ENCODE results near the gene RUSF1.

RUSF1 gene

DNA sequence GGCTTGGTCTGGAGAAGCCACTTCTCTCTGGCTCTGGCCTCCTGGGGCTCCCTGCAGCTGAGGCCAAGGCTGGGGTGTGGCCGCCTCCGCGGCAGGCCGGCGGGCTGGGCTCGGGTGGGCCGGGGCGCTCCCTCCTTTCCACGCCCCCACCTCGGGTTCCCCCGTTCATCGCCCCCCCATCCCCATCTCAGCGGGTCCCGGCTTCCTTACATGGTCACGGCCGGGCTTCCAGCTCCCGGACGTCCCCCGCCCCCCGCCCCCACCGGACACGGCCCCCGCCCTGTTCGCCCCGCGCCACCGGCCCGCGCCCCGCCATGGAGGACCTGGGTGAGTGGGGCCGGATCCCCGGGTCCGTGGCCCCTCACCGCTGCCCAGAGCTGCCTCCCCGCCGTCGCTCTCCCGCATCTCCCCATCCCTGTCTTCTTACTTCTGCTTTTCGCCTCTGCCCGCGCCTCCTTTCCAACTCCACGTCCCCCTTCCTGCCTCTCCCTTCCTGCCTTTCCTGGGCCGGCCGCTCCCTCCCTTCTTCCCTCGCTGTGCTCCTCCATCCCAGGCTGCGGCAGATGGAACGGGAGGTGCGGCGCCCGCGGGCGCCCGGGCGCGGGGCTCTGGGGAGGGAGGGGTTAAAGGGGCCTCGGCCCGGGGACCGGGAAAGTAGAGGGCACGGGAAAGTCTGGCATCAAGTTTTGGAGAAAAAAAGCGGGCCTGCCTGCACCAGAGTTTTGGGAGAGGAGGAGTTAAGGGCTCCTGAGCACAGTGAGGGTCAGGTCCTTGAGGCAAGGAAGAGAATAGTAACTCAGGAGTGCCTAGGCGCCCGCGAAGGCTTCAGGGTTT lies 36.1 kb downstream of the RUSF1 start, which contains the start of gene TGFB1I1:
TSS of gene TGFB1I1 (plus strand) at position 278 of the 834 bp plus-strand sequence. CDS start at position 315, 37 bp downstream.
- TF ChIP-seq TAF1 (IDR thresholded peaks at IDR 0.05; ENCODE audit: low read depth) (0 out of 2 replicates have a peak, but pooled peaks have one; percentile 38), YY1 (IDR thresholded peaks at IDR 0.05; ENCODE audit: low read depth) (peak; percentile 23; the same call in 1 of the 2 replicates), CREB1 (IDR thresholded peaks at IDR 0.05; ENCODE audit: low read depth) (no peak)

DNA sequence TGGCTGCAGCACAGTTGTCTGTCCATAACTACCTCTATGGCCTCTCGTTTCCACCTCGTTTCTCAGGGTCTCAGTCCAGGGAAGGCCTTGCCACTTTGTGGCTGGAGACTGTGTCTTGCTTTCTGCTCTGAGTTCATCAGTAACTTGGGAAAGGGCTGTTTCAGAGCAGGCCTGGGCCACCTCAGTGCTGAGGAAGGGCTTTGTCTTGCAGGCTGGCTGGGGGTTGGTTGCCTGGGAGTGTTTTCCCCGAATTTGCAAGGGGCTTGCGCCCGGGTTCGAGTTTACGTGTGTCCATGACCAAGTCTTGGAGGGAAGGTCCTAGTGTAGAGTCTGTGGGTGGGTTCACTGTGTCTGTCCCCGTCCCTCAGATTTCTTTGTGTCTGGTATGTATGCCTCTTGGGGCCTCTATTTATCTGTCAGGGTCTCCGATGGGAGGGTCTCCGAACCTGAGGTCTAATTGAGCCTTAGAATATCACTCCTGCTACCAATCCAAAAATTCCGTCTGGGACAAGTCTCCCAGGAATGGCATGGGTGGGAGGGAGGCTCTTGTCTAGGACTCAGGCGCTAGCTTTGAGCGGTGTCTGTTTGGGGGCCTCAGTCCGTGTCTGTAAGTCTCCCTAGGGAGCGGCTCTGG lies 36.8 kb downstream of the RUSF1 start:
- TF ChIP-seq RAD21 (IDR thresholded peaks at IDR 0.05; ENCODE audit: low read depth) (no peak), FOXM1 (IDR thresholded peaks at IDR 0.05; ENCODE audit: borderline replicate concordance, low read depth) (no peak)
- TF ChIP-seq, protein P1, sequence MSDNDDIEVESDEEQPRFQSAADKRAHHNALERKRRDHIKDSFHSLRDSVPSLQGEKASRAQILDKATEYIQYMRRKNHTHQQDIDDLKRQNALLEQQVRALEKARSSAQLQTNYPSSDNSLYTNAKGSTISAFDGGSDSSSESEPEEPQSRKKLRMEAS (IDR thresholded peaks at IDR 0.05) = no peak

DNA sequence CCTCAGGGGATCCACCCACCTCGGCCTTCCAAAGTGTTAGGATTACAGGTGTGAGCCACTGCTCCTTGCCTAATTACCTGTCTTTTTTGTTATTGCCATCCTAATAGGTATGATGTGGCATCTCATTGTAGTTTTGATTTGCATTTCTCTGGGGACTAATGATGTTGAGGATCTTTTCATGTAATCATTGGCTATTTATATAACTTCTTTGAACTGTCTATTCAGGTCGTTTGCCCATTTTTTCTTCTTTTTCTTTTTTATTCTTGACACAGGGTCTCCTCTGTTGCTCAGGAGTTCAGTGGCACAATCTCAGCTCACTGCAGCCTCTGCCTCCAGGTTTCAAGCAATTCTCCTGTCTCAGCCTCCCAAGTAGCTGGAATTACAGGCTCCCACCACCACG lies 37.6 kb downstream of the RUSF1 start:
- TF ChIP-seq YY1 (IDR thresholded peaks at IDR 0.05; ENCODE audit: low read depth) (no peak), TAF1 (IDR thresholded peaks at IDR 0.05; ENCODE audit: low read depth) (no peak), ZBTB7A (IDR thresholded peaks at IDR 0.05; ENCODE audit: low read depth) (no peak), EGR1 (IDR thresholded peaks at IDR 0.05) (no peak)
- TF ChIP-seq, protein P2, sequence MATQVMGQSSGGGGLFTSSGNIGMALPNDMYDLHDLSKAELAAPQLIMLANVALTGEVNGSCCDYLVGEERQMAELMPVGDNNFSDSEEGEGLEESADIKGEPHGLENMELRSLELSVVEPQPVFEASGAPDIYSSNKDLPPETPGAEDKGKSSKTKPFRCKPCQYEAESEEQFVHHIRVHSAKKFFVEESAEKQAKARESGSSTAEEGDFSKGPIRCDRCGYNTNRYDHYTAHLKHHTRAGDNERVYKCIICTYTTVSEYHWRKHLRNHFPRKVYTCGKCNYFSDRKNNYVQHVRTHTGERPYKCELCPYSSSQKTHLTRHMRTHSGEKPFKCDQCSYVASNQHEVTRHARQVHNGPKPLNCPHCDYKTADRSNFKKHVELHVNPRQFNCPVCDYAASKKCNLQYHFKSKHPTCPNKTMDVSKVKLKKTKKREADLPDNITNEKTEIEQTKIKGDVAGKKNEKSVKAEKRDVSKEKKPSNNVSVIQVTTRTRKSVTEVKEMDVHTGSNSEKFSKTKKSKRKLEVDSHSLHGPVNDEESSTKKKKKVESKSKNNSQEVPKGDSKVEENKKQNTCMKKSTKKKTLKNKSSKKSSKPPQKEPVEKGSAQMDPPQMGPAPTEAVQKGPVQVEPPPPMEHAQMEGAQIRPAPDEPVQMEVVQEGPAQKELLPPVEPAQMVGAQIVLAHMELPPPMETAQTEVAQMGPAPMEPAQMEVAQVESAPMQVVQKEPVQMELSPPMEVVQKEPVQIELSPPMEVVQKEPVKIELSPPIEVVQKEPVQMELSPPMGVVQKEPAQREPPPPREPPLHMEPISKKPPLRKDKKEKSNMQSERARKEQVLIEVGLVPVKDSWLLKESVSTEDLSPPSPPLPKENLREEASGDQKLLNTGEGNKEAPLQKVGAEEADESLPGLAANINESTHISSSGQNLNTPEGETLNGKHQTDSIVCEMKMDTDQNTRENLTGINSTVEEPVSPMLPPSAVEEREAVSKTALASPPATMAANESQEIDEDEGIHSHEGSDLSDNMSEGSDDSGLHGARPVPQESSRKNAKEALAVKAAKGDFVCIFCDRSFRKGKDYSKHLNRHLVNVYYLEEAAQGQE (IDR thresholded peaks at IDR 0.05; ENCODE audit: low read depth) = no peak

DNA sequence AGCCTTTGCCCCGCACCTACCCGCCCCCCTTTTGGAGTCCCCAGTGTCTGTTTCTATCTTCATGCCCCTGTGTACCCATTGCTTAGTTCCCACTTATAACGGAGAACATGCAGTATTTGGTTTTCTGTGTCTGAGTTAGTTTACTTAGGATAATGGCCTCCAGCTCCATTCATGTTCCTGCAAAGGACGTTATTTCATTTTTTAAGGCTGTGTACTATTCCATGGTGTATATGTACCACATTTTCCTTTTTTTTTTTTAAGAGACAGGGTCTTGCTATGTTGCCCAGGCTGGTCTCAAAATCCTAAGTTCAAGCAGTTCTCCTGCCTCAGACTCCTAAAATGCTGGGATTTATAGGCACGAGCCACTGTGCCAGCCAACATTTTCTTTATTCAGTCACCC lies 40.3 kb downstream of the RUSF1 start:
- TF ChIP-seq FOXM1 (IDR thresholded peaks at IDR 0.05; ENCODE audit: borderline replicate concordance, low read depth) (no peak), ZBTB7A (IDR thresholded peaks at IDR 0.05; ENCODE audit: low read depth) (no peak), CEBPB (IDR thresholded peaks at IDR 0.05) (no peak), NFIC (IDR thresholded peaks at IDR 0.05) (no peak), RAD21 (IDR thresholded peaks at IDR 0.05; ENCODE audit: low read depth) (no peak), EGR1 (IDR thresholded peaks at IDR 0.05) (no peak)
- TF ChIP-seq, protein P3, sequence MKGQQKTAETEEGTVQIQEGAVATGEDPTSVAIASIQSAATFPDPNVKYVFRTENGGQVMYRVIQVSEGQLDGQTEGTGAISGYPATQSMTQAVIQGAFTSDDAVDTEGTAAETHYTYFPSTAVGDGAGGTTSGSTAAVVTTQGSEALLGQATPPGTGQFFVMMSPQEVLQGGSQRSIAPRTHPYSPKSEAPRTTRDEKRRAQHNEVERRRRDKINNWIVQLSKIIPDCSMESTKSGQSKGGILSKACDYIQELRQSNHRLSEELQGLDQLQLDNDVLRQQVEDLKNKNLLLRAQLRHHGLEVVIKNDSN (IDR thresholded peaks at IDR 0.05) = no peak
- TF ChIP-seq, protein P2 (IDR thresholded peaks at IDR 0.05; ENCODE audit: low read depth) = no peak
- TF ChIP-seq, protein P1 (IDR thresholded peaks at IDR 0.05) = no peak

DNA sequence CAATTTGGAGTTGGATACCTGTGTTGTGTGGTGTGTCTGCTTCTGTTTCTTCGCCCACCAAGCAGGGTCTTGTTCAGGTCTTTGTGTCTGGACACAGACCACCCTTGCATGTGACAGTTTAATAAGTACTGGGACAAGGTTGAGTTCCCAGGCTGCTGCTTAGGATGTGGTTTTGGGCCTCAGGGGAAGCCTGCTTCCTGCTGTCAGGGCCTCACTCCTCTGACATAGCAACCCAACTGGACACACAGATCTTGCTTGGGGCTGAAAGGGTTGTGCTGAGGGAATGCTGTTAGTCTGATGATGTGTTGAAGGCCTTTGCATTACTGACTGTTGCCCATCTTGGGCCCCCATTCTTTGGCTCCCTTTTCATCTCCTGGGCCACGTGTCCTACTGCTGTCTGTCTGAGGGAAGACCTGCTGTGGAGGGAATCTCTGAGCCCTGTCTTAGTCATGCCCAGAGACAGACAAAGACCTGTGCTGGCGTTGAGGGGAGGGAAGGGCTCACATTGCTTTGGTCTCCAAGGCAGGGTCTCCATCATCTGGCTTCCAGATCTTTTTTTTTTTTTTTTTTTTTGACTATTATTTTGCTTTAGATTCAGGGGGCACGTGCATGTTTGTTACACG lies 40.9 kb downstream of the RUSF1 start:
- TF ChIP-seq CEBPB (IDR thresholded peaks at IDR 0.05) (no peak), EGR1 (IDR thresholded peaks at IDR 0.05) (no peak)
- TF ChIP-seq, protein P2 (IDR thresholded peaks at IDR 0.05; ENCODE audit: low read depth) = no peak

Measured in Ishikawa (cell line).